HL-60/S4 treated with retinoic acid at 250 ng/mL for 4 days and 3 days (cell line): ENCODE data around the gene B3GNT5.

Experiments
- in situ Hi-C: fragments of 300-500 bp; cut with MboI; formaldehyde crosslinking; loops from 2 replicates; pipeline ENCODE4 v1.7.0; 2022; ENCODE audit warnings: low sequenced_read_pairs

B3GNT5 gene

DNA sequence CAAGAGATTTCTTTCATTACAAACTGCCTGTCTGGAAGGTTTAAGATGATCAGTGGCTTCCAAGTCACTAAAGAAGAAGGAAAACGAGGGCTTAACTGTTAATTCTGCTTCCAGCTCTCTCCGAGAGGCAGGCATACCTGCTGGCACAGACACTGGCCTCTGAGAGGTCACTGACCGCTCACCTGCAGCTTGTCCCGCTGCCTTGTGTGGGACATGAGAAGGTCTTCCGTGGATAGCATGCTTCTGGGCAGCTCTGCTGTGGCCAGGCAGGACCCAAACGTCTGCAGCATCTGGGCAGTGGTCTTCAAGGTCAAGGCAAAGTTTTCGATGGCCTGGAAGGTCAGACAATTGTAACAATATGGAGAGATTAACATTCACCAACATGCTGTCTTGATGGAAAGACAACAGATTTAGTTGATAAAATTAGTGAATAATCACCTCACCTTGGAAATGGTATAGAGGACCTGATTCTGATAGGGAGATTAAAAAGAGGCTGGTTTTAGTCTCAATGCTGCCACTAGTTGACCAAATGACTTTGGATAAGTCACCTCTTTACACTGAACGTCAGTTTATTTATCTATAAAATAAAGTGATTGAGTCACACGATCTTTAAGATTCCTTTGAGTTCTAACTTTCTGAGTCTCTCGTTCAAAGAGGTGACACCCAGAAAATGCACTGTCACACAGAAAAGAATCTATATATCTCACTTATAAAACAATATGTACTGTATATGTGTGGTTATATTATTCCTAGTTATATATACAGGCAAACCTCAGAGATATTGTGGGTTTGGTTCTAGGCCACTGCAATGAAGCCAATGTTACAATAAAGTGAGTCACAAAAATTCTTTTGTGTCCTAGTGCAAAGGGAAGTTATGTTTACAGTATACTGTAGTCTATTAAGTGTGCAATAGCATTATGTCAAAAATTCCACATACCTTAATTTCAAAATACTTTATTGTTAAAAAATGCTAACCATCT lies 65.1 kb downstream of the B3GNT5 start:
- in situ Hi-C loops = no loop called here

DNA sequence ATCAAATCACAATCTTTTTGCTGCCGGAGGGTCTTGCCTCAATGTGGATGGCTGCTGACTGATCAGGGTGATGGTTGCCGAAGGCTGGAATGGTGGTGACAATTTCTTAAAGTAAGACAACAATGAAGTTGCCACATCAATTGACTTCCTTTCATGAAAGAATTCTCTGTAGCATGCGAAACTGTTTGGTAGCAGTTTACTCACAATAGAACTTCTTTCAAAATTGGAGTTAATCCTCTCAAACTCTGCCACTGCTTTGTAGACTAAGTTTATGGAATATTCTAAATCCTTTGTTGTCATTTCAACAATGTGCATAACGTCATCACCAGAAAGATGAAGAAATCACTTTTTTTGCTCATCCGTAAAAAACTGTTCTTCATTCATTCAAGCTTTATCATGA lies 65.8 kb downstream of the B3GNT5 start:
- in situ Hi-C loops = no loop called here

DNA sequence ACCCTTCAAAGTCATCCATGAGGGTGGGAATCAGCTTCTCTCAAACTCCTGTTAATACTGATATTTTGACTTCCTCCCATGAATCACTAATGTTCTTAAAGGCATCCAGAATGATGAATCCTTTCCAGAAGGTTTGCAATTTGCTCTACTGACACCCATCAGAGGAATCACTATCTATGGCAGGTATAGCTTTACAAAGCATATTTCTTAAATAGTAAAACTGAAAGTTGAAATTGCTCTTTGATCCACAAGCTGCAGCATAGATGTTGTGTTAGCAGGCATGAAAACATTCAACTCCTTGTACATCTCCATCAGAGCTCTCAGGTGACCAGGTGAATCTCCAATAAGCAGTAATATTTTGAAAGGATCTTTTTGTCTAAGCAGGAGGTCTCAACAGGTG lies 66.3 kb downstream of the B3GNT5 start:
- in situ Hi-C loops = no loop called here
